Central memory CD4-positive, alpha-beta T cell (primary cell): ENCODE measurements around the gene LOC101059915.

Source experiments
- DNase-seq: peaks from one replicate; pipeline ENCODE4 v3.0.0; 2022

LOC101059915 gene

DNA sequence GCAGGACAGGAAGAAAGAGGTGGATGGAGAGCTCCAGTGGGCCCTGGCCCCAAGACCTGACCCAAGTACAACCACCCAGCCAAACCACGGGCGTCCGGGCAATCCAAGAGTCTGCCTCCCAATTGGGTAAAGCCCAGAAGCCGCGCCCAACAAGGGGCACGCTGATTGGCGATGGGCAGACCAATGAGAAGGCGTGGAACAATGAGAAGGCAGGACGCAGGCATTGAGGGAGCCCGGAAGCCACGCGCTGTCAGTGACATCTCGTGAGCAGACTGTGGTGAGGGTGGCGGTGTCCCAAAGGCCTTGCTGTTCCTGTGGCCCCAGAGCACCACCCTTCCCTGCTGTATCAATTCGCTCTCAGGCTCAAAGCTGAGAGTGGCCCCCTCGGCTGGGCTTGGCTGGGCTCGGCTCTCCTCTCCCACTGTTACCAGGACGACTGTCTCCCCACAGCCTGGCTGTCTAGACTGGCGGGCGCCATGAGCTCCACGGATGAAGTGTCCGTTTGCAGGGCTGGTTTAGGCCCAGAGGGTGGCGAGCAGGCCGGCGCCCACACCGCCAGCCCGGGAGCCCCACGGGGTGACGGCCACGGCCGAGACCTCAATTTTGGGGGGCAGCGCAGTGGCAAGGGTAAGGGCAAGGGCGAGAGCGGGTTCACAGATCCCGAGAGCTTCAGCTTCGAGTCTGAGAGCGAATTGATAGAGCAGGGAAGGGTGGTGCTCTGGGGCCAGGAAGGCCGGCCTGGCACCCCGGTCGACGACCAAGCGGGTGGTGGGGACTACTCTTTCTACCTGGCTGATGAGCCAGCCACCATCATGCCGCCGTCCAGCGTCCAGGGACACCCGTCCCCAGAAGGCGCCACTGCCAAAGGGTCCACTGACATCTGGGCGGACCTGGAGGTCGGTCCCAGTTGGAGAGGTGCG lies at the start of gene LOC101059915:
Gene LOC101059915, plus strand, starts transcription at position 219 of the 920 bp plus-strand sequence.
- DNase-seq = no peak

DNA sequence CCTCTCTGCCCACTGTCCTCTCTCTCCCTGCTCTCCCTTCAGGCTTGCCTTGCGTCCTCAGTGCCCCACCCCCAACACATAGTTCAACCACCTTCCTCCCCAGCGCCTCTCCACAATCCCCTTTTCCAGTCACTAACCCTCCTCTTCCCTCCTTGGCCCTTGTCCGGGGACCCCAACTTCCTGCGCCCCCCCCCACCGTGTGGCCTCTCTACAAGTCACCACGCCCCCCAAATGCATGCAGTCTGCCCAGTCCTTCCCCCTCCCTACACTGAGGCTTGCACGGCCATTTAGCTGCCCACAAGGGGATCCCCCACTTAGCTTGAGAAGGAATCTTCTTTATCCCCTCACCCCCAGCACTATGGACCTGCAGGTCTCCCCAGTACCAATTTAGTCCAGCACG lies 49.6 kb upstream of the LOC101059915 start:
- DNase-seq = no peak

DNA sequence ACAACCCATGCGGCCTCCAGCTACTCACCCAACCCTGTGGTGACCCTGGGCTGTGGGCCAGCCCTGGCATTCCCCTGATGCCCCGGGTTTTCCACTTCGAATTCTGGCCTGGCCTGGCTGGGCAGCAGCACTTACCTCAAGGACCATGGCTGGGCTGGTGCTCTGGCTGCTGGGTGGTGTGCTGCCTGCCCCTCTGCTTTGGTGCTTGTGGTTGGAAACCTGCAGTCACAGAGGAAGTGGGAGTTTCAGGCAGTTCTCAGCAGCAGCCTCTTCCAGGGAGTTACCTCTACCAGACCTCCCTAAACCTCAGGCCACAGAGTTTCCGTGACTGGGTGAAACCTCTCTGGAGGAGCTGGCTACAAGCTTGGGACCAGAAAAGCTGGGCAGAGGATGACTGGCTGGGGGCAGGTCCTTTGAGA lies 49.0 kb upstream of the LOC101059915 start, which contains the start of gene CXCR3:
Gene CXCR3, minus strand, starts transcription at position 209 of the 419 bp plus-strand sequence. Its CDS starts 62 bp downstream, at position 147.
- DNase-seq = peak; percentile 53

- no peak for DNase-seq
Measured at GRCh38 chrX:71618787-71619186, 48.6 kb upstream of the LOC101059915 start.

GRCh38 chrX:71619193-71619592 lies 48.2 kb upstream of the LOC101059915 start:
- DNase-seq = peak; percentile 62

- DNase-seq = no peak
Measured at GRCh38 chrX:71619986-71620385, 47.4 kb upstream of the LOC101059915 start.

DNA sequence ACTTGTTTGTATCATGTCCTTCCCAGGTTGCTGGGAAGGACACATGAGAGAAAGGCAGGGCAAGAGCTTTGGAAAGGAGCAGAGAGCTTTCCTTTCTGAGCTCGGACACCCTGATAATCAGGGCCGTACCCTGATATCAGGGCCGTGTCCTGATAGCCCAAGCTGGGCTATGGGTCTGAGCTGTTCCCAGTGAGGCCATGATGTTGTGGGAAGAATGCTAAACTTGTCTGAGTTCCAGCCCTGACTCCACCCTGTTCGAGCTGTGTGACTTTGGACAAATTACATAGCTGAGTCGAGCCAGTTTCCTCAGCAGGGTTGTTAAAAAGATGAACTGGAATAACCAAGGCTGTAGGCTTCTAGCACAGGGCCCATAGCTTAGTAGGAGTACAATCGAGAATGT lies 45.7 kb upstream of the LOC101059915 start:
- no peak for DNase-seq

- DNase-seq = no peak
Measured at GRCh38 chrX:71622032-71622575, 45.2 kb upstream of the LOC101059915 start.

GRCh38 chrX:71622576-71623450 lies 44.5 kb upstream of the LOC101059915 start:
- peak; percentile 80 for DNase-seq

- DNase-seq = no peak
Measured at GRCh38 chrX:71623714-71624113, 43.6 kb upstream of the LOC101059915 start.

GRCh38 chrX:71625471-71625870 lies 41.9 kb upstream of the LOC101059915 start:
- no peak for DNase-seq

- no peak for DNase-seq
Measured at GRCh38 chrX:71626576-71626975, 40.8 kb upstream of the LOC101059915 start.

DNA sequence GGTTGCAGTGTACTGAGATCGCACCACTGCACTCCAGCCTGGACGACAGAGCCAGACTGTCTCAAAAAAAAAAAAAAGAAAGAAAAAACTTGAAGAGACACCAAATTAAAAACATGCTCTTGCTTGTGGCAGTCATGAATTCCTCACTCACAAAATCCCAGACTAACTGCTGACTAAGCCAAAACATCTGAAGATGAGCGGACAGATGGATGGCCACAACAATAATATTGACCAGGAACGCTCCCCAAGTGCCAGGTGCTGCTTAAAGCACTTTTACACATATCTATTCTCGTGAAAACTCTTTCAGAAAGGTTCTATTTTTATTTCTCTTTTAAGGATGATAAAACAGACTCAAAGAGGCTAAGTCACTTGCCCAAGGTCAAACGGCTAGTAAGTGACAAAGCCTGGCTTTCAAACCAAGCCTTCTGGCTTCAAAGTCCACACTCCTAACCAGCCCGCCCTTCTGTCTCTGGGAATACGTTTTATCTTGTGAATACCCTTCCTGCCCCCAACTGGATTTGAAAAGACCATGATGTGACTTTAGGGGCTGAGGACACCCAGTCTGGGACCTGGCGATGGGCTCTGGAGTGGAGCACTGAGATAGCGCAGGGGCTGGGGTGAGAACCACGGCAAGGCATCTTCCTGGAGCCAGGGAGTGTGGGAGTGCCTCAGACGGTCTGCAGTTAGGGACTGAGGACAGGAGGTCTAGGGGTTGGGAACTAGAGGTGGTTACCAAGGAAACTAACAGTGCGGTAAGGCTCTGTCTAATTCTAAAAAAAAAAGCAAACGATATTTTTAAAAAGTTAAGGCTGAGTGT lies 39.5 kb upstream of the LOC101059915 start:
- no peak for DNase-seq

- no peak for DNase-seq
Measured at GRCh38 chrX:71629467-71629866, 37.9 kb upstream of the LOC101059915 start.

DNA sequence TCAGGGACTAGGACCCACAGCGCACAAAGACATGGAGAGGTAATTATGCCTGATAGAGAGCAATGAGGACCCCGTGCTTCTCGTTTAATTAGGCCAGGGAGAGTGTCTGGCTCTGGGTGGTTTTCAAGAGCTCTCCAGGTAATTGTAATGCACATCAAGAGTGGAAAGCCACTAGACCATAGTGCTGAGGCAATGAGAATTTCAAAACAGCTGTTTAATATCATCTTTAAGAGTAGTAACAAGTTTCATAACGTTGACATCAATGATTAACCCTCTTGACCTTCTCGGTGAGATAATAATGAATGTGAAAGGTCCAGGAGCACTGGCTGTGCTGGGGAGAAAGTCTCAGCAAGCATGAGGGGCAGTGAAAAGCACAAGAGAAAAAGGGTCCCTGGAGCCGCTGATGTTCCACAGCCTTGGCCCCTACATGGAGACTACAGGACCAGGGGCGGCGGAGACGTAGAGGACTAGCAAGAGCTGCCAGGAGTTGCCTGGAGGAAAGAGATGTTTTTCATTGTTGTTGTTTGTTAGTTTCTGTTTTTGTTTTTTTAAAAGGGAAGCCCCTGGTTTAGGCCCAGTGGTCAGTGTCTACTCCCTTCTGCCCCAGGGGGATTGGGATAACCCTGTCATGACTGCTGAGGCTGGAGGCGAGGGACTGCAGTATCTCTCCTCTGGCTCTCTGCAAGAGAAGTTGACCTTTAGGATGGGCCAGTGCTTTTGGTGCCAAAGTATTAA lies 34.3 kb upstream of the LOC101059915 start:
- no peak for DNase-seq

DNA sequence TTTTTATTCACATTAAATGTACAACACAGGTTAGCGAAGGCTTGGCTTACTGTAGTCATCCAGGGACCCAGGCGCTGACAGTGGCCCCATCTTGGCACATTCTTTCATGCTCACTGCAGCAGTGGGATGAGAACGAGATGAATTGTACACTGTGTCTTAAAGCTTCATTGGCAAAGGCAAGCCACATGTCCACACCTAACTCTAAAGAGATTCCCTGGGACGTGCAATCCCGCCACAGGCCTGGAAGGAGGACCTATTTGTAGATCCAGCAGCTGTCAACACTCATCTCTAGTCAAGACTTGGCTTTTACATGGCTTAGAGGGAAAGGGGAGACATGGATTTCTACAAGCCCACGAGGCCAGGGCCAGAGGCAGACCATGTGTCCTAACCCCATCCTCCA lies 33.0 kb upstream of the LOC101059915 start:
- DNase-seq = no peak

DNA sequence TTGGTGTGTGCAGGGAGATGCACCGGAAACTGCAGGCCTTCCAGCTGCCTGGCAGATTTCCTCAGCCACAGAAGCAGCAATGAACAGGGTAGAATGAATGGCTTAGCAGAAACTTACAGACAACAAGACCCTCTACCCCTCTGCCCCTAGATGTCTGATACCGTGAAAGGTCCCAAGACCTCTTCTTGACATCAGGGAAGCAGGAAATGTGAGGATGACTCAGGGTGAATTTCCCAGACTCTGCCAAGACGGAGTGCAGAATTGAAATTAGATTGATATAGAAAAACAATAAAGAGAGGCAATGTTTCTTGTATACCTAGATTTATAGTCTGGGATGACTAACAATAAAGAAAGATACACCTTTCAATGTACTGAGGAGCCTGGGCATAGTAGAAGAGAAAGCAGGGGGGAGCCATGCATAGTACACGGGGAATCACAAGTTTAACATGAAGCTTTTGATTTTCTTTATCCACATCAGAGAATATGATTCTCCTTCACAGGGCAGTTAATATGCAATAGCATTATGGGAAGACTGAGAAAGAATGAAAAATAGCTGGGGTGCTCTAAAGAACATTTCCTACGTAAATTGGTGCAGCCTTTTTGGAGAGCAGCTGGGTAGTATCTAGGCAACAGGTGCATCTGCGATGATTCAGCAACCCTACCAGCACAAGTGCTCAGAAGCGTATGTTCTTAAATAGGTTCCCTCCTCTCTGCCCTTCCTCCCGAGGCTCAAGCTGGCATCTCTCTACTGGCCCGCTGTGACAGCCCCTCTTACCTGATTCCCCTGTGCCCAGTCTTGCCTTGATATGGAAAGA lies 30.7 kb upstream of the LOC101059915 start:
- peak; percentile 33 for DNase-seq

- no peak for DNase-seq
Measured at GRCh38 chrX:71637253-71637618, 30.1 kb upstream of the LOC101059915 start.

- no peak for DNase-seq
Measured at GRCh38 chrX:71637848-71638247, 29.5 kb upstream of the LOC101059915 start.

DNA sequence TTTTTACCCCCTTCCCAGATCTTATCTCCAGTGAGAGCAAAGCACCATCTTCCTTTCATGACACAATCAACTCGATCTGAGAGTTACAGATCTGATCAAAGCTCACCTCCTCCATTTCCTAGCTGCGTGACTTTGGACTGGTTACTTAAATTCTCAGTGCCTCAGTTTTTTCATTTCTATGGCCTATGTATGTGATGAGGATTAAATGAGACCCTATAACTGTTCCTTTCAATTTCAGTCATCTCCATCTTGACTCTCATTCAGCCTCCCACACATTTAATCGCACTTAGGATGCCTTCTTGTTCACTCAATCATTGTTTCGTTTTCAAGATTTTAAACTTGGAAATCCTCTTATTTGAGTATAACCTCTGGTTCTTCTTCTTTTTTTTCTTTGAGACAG lies 28.9 kb upstream of the LOC101059915 start:
- no peak for DNase-seq

GRCh38 chrX:71640002-71640401 lies 27.3 kb upstream of the LOC101059915 start:
- DNase-seq = peak; percentile 36
